H9 (cell line): Measurements from ENCODE around the gene DACT2. TPM values are rescaled to one million over a fixed set of nuclear protein-coding genes. Genes with fewer than 3 reads are reported as not detected.

Source experiments
- DNase-seq: peaks from one replicate; pipeline ENCODE4 v3.0.0-alpha.2; 2017
- H2AFZ ChIP-seq: one replicate; pipeline ENCODE4 v1.6.1; 2013; ENCODE audit warnings: mild to moderate bottlenecking, low read length, control low read depth, moderate library complexity
- H2AK5ac ChIP-seq: 2 replicates; pipeline ENCODE4 v1.6.1; 2013; ENCODE audit warnings: low read length, control low read depth, mixed read lengths; ENCODE audit not compliant: insufficient read length
- H2BK120ac ChIP-seq: one replicate; pipeline ENCODE4 v1.6.1; 2013; ENCODE audit warnings: low read depth, mild to moderate bottlenecking, low read length, control low read depth, inconsistent platforms; ENCODE audit not compliant: poor library complexity, severe bottlenecking
- H2BK12ac ChIP-seq: 2 replicates; pipeline ENCODE4 v1.6.1; 2013; ENCODE audit warnings: low read length, control low read depth, mixed read lengths, low read depth; ENCODE audit not compliant: insufficient read length
- H2BK15ac ChIP-seq: 2 replicates; pipeline ENCODE4 v1.6.1; 2013; ENCODE audit warnings: low read depth, low read length, control low read depth
- H2BK20ac ChIP-seq: one replicate; pipeline ENCODE4 v1.6.1; 2013; ENCODE audit warnings: low read depth, mild to moderate bottlenecking, low read length, control low read depth, inconsistent platforms; ENCODE audit not compliant: poor library complexity, severe bottlenecking
- H2BK5ac ChIP-seq: 2 replicates; pipeline ENCODE4 v1.6.1; 2013; ENCODE audit warnings: low read length, control low read depth, mixed read lengths; ENCODE audit not compliant: insufficient read length
- H3K14ac ChIP-seq: 2 replicates; pipeline ENCODE4 v1.6.1; 2013; ENCODE audit warnings: low read length, control low read depth; ENCODE audit not compliant: insufficient read depth
- H3K18ac ChIP-seq: 2 replicates; pipeline ENCODE4 v1.6.1; 2013; ENCODE audit warnings: low read depth, mild to moderate bottlenecking, mixed read lengths, low read length, control low read depth; ENCODE audit not compliant: insufficient read length
- H3K23ac ChIP-seq: 2 replicates; pipeline ENCODE4 v1.6.1; 2013; ENCODE audit warnings: low read length, control low read depth, mixed read lengths, low read depth; ENCODE audit not compliant: insufficient read length
- H3K23me2 ChIP-seq: 2 replicates; pipeline ENCODE4 v1.6.1; 2013; ENCODE audit warnings: low read depth, mild to moderate bottlenecking, mixed read lengths, low read length, control low read depth; ENCODE audit not compliant: insufficient read length, poor library complexity, severe bottlenecking
- H3K27ac ChIP-seq: 2 replicates; pipeline ENCODE4 v1.5.1; 2013; ENCODE audit warnings: low read length, control low read depth, mixed read lengths, low read depth; ENCODE audit not compliant: insufficient read length
- H3K27me3 ChIP-seq: 2 replicates; pipeline ENCODE4 v1.6.1; 2013; ENCODE audit warnings: low read length, control low read depth, inconsistent platforms; ENCODE audit not compliant: insufficient read depth
- H3K4ac ChIP-seq: 2 replicates; pipeline ENCODE4 v1.6.1; 2013; ENCODE audit warnings: low read depth, mild to moderate bottlenecking, control low read depth, inconsistent platforms, low read length, moderate library complexity
- H3K4me1 ChIP-seq: 2 replicates; pipeline ENCODE4 v1.6.1; 2013; ENCODE audit warnings: low read length, control low read depth, inconsistent platforms; ENCODE audit not compliant: insufficient read depth
- H3K4me2 ChIP-seq: 2 replicates; pipeline ENCODE4 v1.6.1; 2013; ENCODE audit warnings: low read length, control low read depth, mixed read lengths; ENCODE audit not compliant: insufficient read length, insufficient read depth
- H3K56ac ChIP-seq: 2 replicates; pipeline ENCODE4 v1.6.1; 2013; ENCODE audit warnings: low read depth, mild to moderate bottlenecking, mixed read lengths, low read length, control low read depth; ENCODE audit not compliant: insufficient read length
- H3K79me1 ChIP-seq: 2 replicates; pipeline ENCODE4 v1.6.1; 2013; ENCODE audit warnings: low read depth, mild to moderate bottlenecking, moderate library complexity, low read length, control low read depth, inconsistent platforms; ENCODE audit not compliant: insufficient read depth, poor library complexity, severe bottlenecking
- H3K79me2 ChIP-seq: 2 replicates; pipeline ENCODE4 v1.6.1; 2013; ENCODE audit warnings: low read length, control low read depth, inconsistent platforms; ENCODE audit not compliant: insufficient read depth
- H3K9ac ChIP-seq: 2 replicates; pipeline ENCODE4 v1.6.1; 2013; ENCODE audit warnings: low read length, control low read depth, mixed read lengths; ENCODE audit not compliant: insufficient read length; ENCODE audit errors: extremely low read depth
- H3K9me3 ChIP-seq: one replicate; pipeline ENCODE4 v1.6.1; 2013; ENCODE audit warnings: low read depth, low read length, inconsistent platforms; ENCODE audit not compliant: control insufficient read depth
- H3T11ph ChIP-seq: one replicate; pipeline ENCODE4 v1.6.1; 2013; ENCODE audit warnings: mild to moderate bottlenecking, low read length, control low read depth, inconsistent platforms
- H4K20me1 ChIP-seq: one replicate; pipeline ENCODE4 v1.6.1; 2013; ENCODE audit not compliant: control insufficient read depth, insufficient read length, insufficient read depth
- H4K5ac ChIP-seq: 2 replicates; pipeline ENCODE4 v1.6.1; 2013; ENCODE audit warnings: low read depth, mild to moderate bottlenecking, mixed read lengths, low read length, control low read depth; ENCODE audit not compliant: insufficient read length
- H4K8ac ChIP-seq: replicated peaks from 2 replicates; pipeline ENCODE4 v1.6.1; 2013; ENCODE audit warnings: low read length, control low read depth, mixed read lengths, low read depth; ENCODE audit not compliant: insufficient read length
- H4K91ac ChIP-seq: 2 replicates; pipeline ENCODE4 v1.6.1; 2013; ENCODE audit warnings: low read depth, mild to moderate bottlenecking, moderate library complexity, mixed read lengths, low read length, control low read depth; ENCODE audit not compliant: insufficient read length
- H3K27ac Mint-ChIP-seq, 3 experiments: 2 replicates in 2 of 3; 3 replicates in 1 of 3; pipeline ENCODE4 v1.8.0; 2020 to 2021; ENCODE audit warnings: mixed read lengths in 3 of 3, mild to moderate bottlenecking in 1 of 3, moderate library complexity in 1 of 3
- H3K27me3 Mint-ChIP-seq: 2 replicates; pipeline ENCODE4 v1.8.0; 2021; ENCODE audit warnings: low read depth, mild to moderate bottlenecking, moderate library complexity, mixed read lengths
- H3K36me3 Mint-ChIP-seq, 3 experiments: 2 replicates in 2 of 3; 3 replicates in 1 of 3; pipeline ENCODE4 v1.8.0; 2020 to 2021; ENCODE audit warnings: low read depth in 3 of 3, mixed read lengths in 3 of 3; ENCODE audit not compliant: insufficient read depth in 1 of 3
- H3K4me1 Mint-ChIP-seq, 2 experiments: 2 replicates each; pipeline ENCODE4 v1.8.0; 2020; ENCODE audit warnings: mixed read lengths in 2 of 2
- H3K4me3 Mint-ChIP-seq, 2 experiments: 2 replicates in 1 of 2; 3 replicates in 1 of 2; pipeline ENCODE4 v1.8.0; 2020 to 2021; ENCODE audit warnings: mild to moderate bottlenecking in 2 of 2, mixed read lengths in 2 of 2, moderate library complexity in 1 of 2
- H3K9me3 Mint-ChIP-seq, 2 experiments: 2 replicates in 1 of 2; 3 replicates in 1 of 2; pipeline ENCODE4 v1.8.0; 2020; ENCODE audit warnings: mild to moderate bottlenecking in 2 of 2, mixed read lengths in 2 of 2, moderate library complexity in 1 of 2
- CTCF ChIP-seq: fragments of 200-600 bp; sonication (generic); conservative IDR thresholded peaks from 3 replicates; pipeline ENCODE4 v1.8.0; 2021; ENCODE audit warnings: antibody characterized with exemption, mild to moderate bottlenecking
- WGBS: extraction: QIAGEN DNeasy Blood & Tissue Kit; methylation state at CpG from one replicate; pipeline ENCODE4 v1.1.7; 2013; ENCODE audit warnings: missing lambda C conversion rate, low lambda C conversion rate, mixed read lengths; ENCODE audit not compliant: insufficient read length; ENCODE audit errors: extremely low coverage; 5-methylcytosine and 5-hydroxymethylcytosine counted together
- total RNA-seq: library from RNA; stranded (reverse); gene quantifications from 2 replicates; pipeline ENCODE4 v1.2.1, GENCODE V29; 2021

The DACT2 gene
- total RNA-seq, 1 experiment from 2014 or later: 1.8 TPM

- Histone ChIP-seq H4K5ac (no peak overlapping the region), H4K20me1 (no peaks in the 10 kb centered on the region), H3K18ac (no peak overlapping the region), H2AK5ac (no peak overlapping the region), H2BK120ac (no peak overlapping the region), H3K4me2 (no peak overlapping the region), H3K79me1 (no peaks in the 10 kb centered on the region), H2BK15ac (no peak overlapping the region), H2BK20ac (no peak overlapping the region), H3K14ac (peak overlapping the region; percentile 12; the same call in 1 of the 2 replicates), H3K9me3 (no peaks in the 10 kb centered on the region), H4K91ac (no peak overlapping the region), H3K23ac (no peak overlapping the region), H2AFZ (no peak overlapping the region), H4K8ac (no peak overlapping the region), H3K4me1 (no peaks in the 10 kb centered on the region; the same call in 1 of the 2 replicates), H2BK5ac (no peak overlapping the region), H3T11ph (no peak overlapping the region), H2BK12ac (no peak overlapping the region), H3K9ac (no peak overlapping the region), H3K27me3 (no peaks in the 10 kb centered on the region), H3K79me2 (no peaks in the 10 kb centered on the region), H3K23me2 (no peaks in the 10 kb centered on the region), H3K56ac (peak overlapping the region; percentile 25), H3K27ac (no peak overlapping the region), H3K4ac (no peak overlapping the region)
- no peak for TF ChIP-seq CTCF
- Mint-ChIP-seq H3K9me3 (no peaks in the 10 kb centered on the region; a peak in 1 of 5 replicates), H3K4me1 (peaks cover 35% of the 10 kb centered on the region in 2 experiments), H3K27me3 (peaks cover 2% of the 10 kb centered on the region), H3K27ac (no peak overlapping the region), H3K4me3 (no peak overlapping the region), H3K36me3 (no peaks in the 10 kb centered on the region; a peak in 1 of 7 replicates)
- no peak for DNase-seq
- WGBS: 100% methylated on average over 1 of the region's 16 CpGs
Measured at GRCh38 chr6:168269455-168270243, 49.9 kb downstream of the DACT2 start.
